Smooth muscle cell (in vitro differentiated cells): ENCODE data around the gene PLOD3. TPM values are rescaled to one million over a fixed set of nuclear protein-coding genes. Genes with fewer than 3 reads are reported as not detected.

Experiments
- DNase-seq: peaks from one replicate; lab custom pipeline; 2025; ENCODE audit not compliant: unreplicated experiment; lab: John Stamatoyannopoulos, UW
- H2AFZ ChIP-seq: fragments of 200-600 bp; sonication (generic); 2 replicates; pipeline ENCODE4 v1.6.0; 2016; ENCODE audit warnings: antibody characterized with exemption, low read depth, mild to moderate bottlenecking
- H3F3A ChIP-seq: fragments of 200-600 bp; sonication (generic); 2 replicates; pipeline ENCODE4 v1.6.0; 2017; ENCODE audit warnings: antibody characterized with exemption, low read depth
- H3K27ac ChIP-seq: fragments of 200-600 bp; sonication (generic); 2 replicates; pipeline ENCODE4 v1.5.1; 2016; ENCODE audit warnings: low read depth, mild to moderate bottlenecking
- H3K27me3 ChIP-seq: fragments of 200-600 bp; sonication (generic); 2 replicates; pipeline ENCODE4 v1.6.1; 2016; ENCODE audit warnings: low read depth, mild to moderate bottlenecking
- H3K36me3 ChIP-seq: fragments of 200-600 bp; sonication (generic); 2 replicates; pipeline ENCODE4 v1.5.1; 2016; ENCODE audit warnings: low read depth
- H3K4me1 ChIP-seq: fragments of 200-600 bp; sonication (generic); 2 replicates; pipeline ENCODE4 v1.5.1; 2016; ENCODE audit warnings: low read depth
- H3K4me2 ChIP-seq: fragments of 200-600 bp; sonication (generic); 2 replicates; pipeline ENCODE4 v1.6.0; 2016; ENCODE audit warnings: mild to moderate bottlenecking
- H3K4me3 ChIP-seq: fragments of 200-600 bp; sonication (generic); 2 replicates; pipeline ENCODE4 v1.5.1; 2016; ENCODE audit warnings: mild to moderate bottlenecking
- H3K79me2 ChIP-seq: fragments of 200-600 bp; sonication (generic); 2 replicates; pipeline ENCODE4 v1.6.0; 2016; ENCODE audit warnings: low read depth, mild to moderate bottlenecking
- H3K9ac ChIP-seq: fragments of 200-600 bp; sonication (generic); 2 replicates; pipeline ENCODE4 v1.6.0; 2016; ENCODE audit warnings: low read depth
- H3K9me3 ChIP-seq: fragments of 200-600 bp; sonication (generic); replicated peaks from 2 replicates; pipeline ENCODE4 v1.5.1; 2016; ENCODE audit warnings: low read depth
- H4K20me1 ChIP-seq: fragments of 200-600 bp; sonication (generic); 2 replicates; pipeline ENCODE4 v1.6.0; 2016; ENCODE audit warnings: low read depth
- WGBS: methylation state at CpG from one replicate; pipeline ENCODE4 v1.1.7; 2016; ENCODE audit warnings: low lambda C conversion rate; 5-methylcytosine and 5-hydroxymethylcytosine counted together
- polyA plus RNA-seq: library from polyadenylated mRNA; unstranded; fragments of >200 nt; fragmentation: Nextera tagmentation; extraction: Ambion mirVana; gene quantifications from 2 replicates; pipeline ENCODE4 v1.2.1, GENCODE V29; 2016
- total RNA-seq: library from RNA; depleted of rRNA; stranded (reverse); fragments of >200 nt; gene quantifications from 2 replicates; pipeline ENCODE4 v1.2.3, GENCODE V29; 2014
- TF ChIP-seq, protein P1 (sequence below): fragments of 200-600 bp; sonication (generic); IDR thresholded peaks from 2 replicates; pipeline ENCODE4 v1.5.1; 2017; ENCODE audit warnings: borderline replicate concordance, mild to moderate bottlenecking, antibody characterized with exemption; ENCODE audit not compliant: insufficient read depth, poor library complexity, severe bottlenecking

Gene PLOD3
- total and polyA plus RNA-seq, 2 experiments from 2014 or later = 58.4 to 168 TPM

DNA sequence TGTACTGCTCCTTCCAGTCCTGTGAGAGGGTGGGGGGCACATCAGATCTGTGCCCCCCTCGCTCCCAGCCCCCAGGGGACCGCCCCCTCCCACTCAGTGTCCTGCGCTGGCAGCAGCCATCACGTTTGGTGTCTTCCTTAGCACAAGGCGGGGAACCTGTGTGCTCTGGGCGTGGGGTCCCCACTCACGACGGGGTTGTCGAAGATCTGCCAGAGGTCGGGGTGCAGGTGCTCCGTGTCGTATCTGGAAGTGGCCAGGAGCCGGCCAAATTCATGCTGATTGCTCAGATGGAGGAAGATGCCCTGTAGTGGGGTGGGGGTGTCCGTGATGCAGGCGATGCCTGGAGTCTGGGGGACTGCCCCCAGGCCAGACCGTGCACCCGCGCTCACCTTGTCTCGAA, 7.2 kb downstream of the PLOD3 start:
- TF ChIP-seq, protein P1, sequence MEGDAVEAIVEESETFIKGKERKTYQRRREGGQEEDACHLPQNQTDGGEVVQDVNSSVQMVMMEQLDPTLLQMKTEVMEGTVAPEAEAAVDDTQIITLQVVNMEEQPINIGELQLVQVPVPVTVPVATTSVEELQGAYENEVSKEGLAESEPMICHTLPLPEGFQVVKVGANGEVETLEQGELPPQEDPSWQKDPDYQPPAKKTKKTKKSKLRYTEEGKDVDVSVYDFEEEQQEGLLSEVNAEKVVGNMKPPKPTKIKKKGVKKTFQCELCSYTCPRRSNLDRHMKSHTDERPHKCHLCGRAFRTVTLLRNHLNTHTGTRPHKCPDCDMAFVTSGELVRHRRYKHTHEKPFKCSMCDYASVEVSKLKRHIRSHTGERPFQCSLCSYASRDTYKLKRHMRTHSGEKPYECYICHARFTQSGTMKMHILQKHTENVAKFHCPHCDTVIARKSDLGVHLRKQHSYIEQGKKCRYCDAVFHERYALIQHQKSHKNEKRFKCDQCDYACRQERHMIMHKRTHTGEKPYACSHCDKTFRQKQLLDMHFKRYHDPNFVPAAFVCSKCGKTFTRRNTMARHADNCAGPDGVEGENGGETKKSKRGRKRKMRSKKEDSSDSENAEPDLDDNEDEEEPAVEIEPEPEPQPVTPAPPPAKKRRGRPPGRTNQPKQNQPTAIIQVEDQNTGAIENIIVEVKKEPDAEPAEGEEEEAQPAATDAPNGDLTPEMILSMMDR = no peak
- no peak overlapping the region for H2AFZ ChIP-seq
- no peak for DNase-seq
- no peak overlapping the region for H3K9ac ChIP-seq
- no peaks in the 10 kb centered on the region for H3F3A ChIP-seq
- 97% methylated on average over 19 of the region's 19 CpGs for WGBS
- H3K27ac ChIP-seq = no peak overlapping the region
- no peaks in the 10 kb centered on the region for H4K20me1 ChIP-seq
- no peaks in the 10 kb centered on the region for H3K27me3 ChIP-seq
- no peaks in the 10 kb centered on the region for H3K9me3 ChIP-seq
- H3K4me3 ChIP-seq = no peak overlapping the region
- no peaks in the 10 kb centered on the region for H3K36me3 ChIP-seq
- H3K79me2 ChIP-seq = no peaks in the 10 kb centered on the region
- H3K4me1 ChIP-seq = no peaks in the 10 kb centered on the region
- no peak overlapping the region for H3K4me2 ChIP-seq

DNA sequence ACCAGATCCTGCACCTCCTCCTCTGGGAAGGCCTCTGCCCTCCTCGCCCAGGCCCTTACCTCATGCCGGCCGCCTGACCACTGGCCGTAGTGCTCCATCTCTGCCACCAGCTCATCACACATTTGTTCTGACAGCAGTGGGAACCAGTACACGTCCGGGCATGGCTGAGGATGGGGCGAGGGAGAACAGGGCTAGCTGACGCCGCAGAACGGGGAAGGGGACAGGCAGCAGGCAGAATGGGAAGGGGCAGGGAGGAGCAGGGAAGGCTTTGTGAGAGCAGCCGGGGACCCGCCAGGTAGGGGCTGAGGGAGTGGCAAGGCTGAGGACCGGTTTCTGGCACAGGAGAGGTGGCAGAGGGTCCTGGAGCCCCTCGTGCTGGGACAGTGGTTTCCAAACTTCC, 8.6 kb downstream of the PLOD3 start:
- H3K36me3 ChIP-seq = no peaks in the 10 kb centered on the region
- no peak overlapping the region for H3K4me3 ChIP-seq
- H3F3A ChIP-seq = no peaks in the 10 kb centered on the region
- H3K79me2 ChIP-seq = no peaks in the 10 kb centered on the region
- H3K27ac ChIP-seq = no peak overlapping the region
- H3K27me3 ChIP-seq = peaks cover 3% of the 10 kb centered on the region
- WGBS = 98% methylated on average over 14 of the region's 14 CpGs
- no peaks in the 10 kb centered on the region for H4K20me1 ChIP-seq
- H2AFZ ChIP-seq = no peak overlapping the region
- no peak overlapping the region for H3K4me2 ChIP-seq
- H3K9ac ChIP-seq = no peak overlapping the region
- DNase-seq = no peak
- H3K4me1 ChIP-seq = no peaks in the 10 kb centered on the region
- TF ChIP-seq, protein P1 = no peak
- no peaks in the 10 kb centered on the region for H3K9me3 ChIP-seq

DNA sequence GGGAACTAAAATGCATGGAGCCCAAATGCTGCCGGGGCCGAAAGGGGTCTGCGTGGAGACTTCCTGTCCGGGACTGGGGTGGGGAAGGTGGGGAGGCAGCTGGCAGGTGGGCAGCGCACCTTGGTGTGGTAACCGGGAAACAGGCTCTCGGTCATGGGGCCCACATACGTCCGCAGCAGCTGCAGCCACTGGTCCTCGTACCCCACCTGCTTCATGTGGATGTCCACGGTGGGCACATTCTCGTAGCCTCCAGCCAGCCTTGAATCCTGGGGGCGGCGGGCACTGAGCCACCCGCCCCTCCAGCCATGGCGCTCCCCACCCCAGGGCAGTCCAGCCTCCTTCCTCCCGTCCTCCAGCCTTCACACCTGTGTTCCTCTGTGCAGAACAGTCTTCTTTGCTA, 9.9 kb downstream of the PLOD3 start:
- H3K27me3 ChIP-seq = peaks cover 16% of the 10 kb centered on the region
- no peak overlapping the region for H3K27ac ChIP-seq
- H3K4me3 ChIP-seq = no peak overlapping the region
- H3K9me3 ChIP-seq = no peaks in the 10 kb centered on the region
- no peak overlapping the region for H2AFZ ChIP-seq
- no peak overlapping the region for H3K4me2 ChIP-seq
- no peaks in the 10 kb centered on the region for H3K36me3 ChIP-seq
- no peaks in the 10 kb centered on the region for H3K4me1 ChIP-seq
- TF ChIP-seq, protein P1 = no peak
- H4K20me1 ChIP-seq = no peaks in the 10 kb centered on the region
- no peak overlapping the region for H3K9ac ChIP-seq
- no peaks in the 10 kb centered on the region for H3K79me2 ChIP-seq
- no peak for DNase-seq
- no peaks in the 10 kb centered on the region for H3F3A ChIP-seq
- WGBS = 95% methylated on average over 14 of the region's 17 CpGs

DNA sequence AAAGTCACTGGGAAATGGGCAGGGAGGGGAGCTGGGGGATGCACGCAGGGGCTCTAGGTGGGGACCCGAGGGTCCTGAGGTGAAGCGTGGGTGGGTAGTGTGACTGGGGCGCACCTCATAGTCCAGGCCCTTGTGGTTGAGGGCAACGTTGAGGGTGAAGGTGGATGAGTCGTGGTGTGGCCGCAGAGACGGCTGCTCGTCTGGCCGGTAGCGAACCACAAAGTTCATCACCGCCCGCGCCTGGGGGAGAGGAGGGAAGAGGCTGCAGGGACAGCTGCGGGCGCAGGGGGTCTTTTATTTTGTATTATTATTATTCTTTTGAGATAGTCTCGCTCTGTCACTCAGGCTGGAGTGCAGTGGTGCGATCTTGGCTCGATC, 10.7 kb downstream of the PLOD3 start:
- Histone ChIP-seq H4K20me1 (no peaks in the 10 kb centered on the region), H3K27ac (no peak overlapping the region)

More for the DNA sequence above, 10.7 kb downstream of the PLOD3 start:
- no peaks in the 10 kb centered on the region for H3K9me3 ChIP-seq
- H3K9ac ChIP-seq = no peak overlapping the region
- no peak overlapping the region for H3K4me2 ChIP-seq
- 83% methylated on average over 19 of the region's 19 CpGs for WGBS
- H3K36me3 ChIP-seq = no peaks in the 10 kb centered on the region
- H3K79me2 ChIP-seq = no peaks in the 10 kb centered on the region
- TF ChIP-seq, protein P1 = no peak
- no peak overlapping the region for H3K4me3 ChIP-seq
- DNase-seq = no peak
- no peaks in the 10 kb centered on the region for H3K4me1 ChIP-seq
- H2AFZ ChIP-seq = no peak overlapping the region
- no peaks in the 10 kb centered on the region for H3F3A ChIP-seq
- H3K27me3 ChIP-seq = peaks cover 24% of the 10 kb centered on the region
